GM23248 (cell line): Measurements from ENCODE around the gene APRT. TPM values are rescaled to one million over a fixed set of nuclear protein-coding genes. Genes with fewer than 3 reads are reported as not detected.

Experiments used
- DNase-seq: peaks from one replicate; pipeline ENCODE4 v3.0.0-alpha.2; 2015
- H2AFZ ChIP-seq: fragments of 200-600 bp; sonication (generic); 2 replicates; pipeline ENCODE4 v1.6.1; 2016; ENCODE audit warnings: antibody characterized with exemption
- H3F3A ChIP-seq: fragments of 200-600 bp; sonication (generic); 2 replicates; pipeline ENCODE4 v1.6.1; 2016; ENCODE audit warnings: mild to moderate bottlenecking, antibody characterized with exemption, mixed run types; ENCODE audit not compliant: insufficient read depth
- H3K27ac ChIP-seq: fragments of 200-600 bp; sonication (generic); 2 replicates; pipeline ENCODE4 v1.5.1; 2016; ENCODE audit warnings: mild to moderate bottlenecking
- H3K27me3 ChIP-seq: fragments of 200-600 bp; sonication (generic); replicated peaks from 2 replicates; pipeline ENCODE4 v1.6.1; 2016; ENCODE audit warnings: mild to moderate bottlenecking; ENCODE audit not compliant: insufficient read depth
- H3K36me3 ChIP-seq: fragments of 200-600 bp; sonication (generic); 2 replicates; pipeline ENCODE4 v1.6.1; 2016; ENCODE audit warnings: low read depth, mild to moderate bottlenecking
- H3K4me1 ChIP-seq: fragments of 200-600 bp; sonication (generic); 2 replicates; pipeline ENCODE4 v1.6.1; 2016; ENCODE audit warnings: mild to moderate bottlenecking; ENCODE audit not compliant: insufficient read depth
- H3K4me2 ChIP-seq: fragments of 200-600 bp; sonication (generic); one replicate; pipeline ENCODE4 v1.6.1; 2016; ENCODE audit warnings: mild to moderate bottlenecking; ENCODE audit not compliant: unreplicated experiment
- H3K4me3 ChIP-seq: fragments of 200-600 bp; sonication (generic); 2 replicates; pipeline ENCODE4 v1.5.1; 2016; ENCODE audit warnings: mild to moderate bottlenecking
- H3K79me2 ChIP-seq: fragments of 200-600 bp; sonication (generic); 2 replicates; pipeline ENCODE4 v1.6.1; 2016; ENCODE audit warnings: mild to moderate bottlenecking; ENCODE audit not compliant: insufficient read depth
- H3K9ac ChIP-seq: fragments of 200-600 bp; sonication (generic); 2 replicates; pipeline ENCODE4 v1.6.1; 2016; ENCODE audit warnings: mild to moderate bottlenecking
- H3K9me2 ChIP-seq: fragments of 200-600 bp; sonication (generic); 2 replicates; pipeline ENCODE4 v1.6.1; 2016; ENCODE audit warnings: mixed run types, mild to moderate bottlenecking, moderate library complexity; ENCODE audit not compliant: insufficient read depth
- H3K9me3 ChIP-seq: fragments of 200-600 bp; sonication (generic); one replicate; pipeline ENCODE4 v1.6.1; 2017; ENCODE audit warnings: low read depth
- H4K20me1 ChIP-seq: fragments of 200-600 bp; sonication (generic); 2 replicates; pipeline ENCODE4 v1.6.0; 2016; ENCODE audit not compliant: insufficient read depth
- EZH2 ChIP-seq: fragments of 200-600 bp; sonication (generic); IDR thresholded peaks from 2 replicates; pipeline ENCODE4 v1.6.1; 2018; ENCODE audit warnings: antibody characterized with exemption, mild to moderate bottlenecking; ENCODE audit not compliant: insufficient read depth, poor library complexity, severe bottlenecking
- EZH2phosphoT487 ChIP-seq: fragments of 200-600 bp; sonication (generic); IDR thresholded peaks from 2 replicates; pipeline ENCODE4 v1.6.1; 2018; ENCODE audit warnings: antibody characterized with exemption, moderate library complexity, mild to moderate bottlenecking, low read depth; ENCODE audit not compliant: insufficient read depth
- whole genome bisulfite sequencing, 2 experiments: methylation state at CpG; one replicate each; pipeline ENCODE4 v1.1.6; 2015 to 2017; ENCODE audit warnings: low lambda C conversion rate in 2 of 2, low coverage in 1 of 2; ENCODE audit errors: missing lambda C conversion rate in 2 of 2; 5-methylcytosine and 5-hydroxymethylcytosine counted together
- in situ Hi-C: fragments of 300-500 bp; cut with MboI; formaldehyde crosslinking; loops from 2 replicates; pipeline ENCODE4 v1.15.0; 2020
- polyA plus RNA-seq: library from polyadenylated mRNA; unstranded; fragments of >200 nt; fragmentation: Nextera tagmentation; extraction: Ambion mirVana; gene quantifications from 2 replicates; pipeline ENCODE4 v1.2.1, GENCODE V29; 2016
- total RNA-seq: library from RNA; depleted of rRNA; stranded (reverse); fragments of >200 nt; shearing (Covaris generic); gene quantifications from 2 replicates; pipeline ENCODE4 v1.2.3, GENCODE V29; 2014

APRT gene
- total and polyA plus RNA-seq, 2 experiments from 2014 or later = 150 to 224 TPM

GRCh38 chr16:88854306-88855111 is 42.8 kb upstream of the APRT start:
- TF ChIP-seq EZH2phosphoT487 = no peak
- no peak for TF ChIP-seq EZH2
- Histone ChIP-seq H4K20me1 (no peaks in the 10 kb centered on the region), H3K27ac (no peak overlapping the region), H3K4me1 (peaks cover 8% of the 10 kb centered on the region; the same call in 1 of the 2 replicates), H2AFZ (no peak overlapping the region), H3K9me3 (no peaks in the 10 kb centered on the region), H3K36me3 (no peaks in the 10 kb centered on the region), H3F3A (no peaks in the 10 kb centered on the region; the same call in 1 of the 2 replicates), H3K9me2 (no peaks in the 10 kb centered on the region), H3K4me3 (no peak overlapping the region), H3K79me2 (peaks cover 27% of the 10 kb centered on the region; the same call in 1 of the 2 replicates), H3K4me2 (no peak overlapping the region), H3K9ac (no peak overlapping the region), H3K27me3 (no peaks in the 10 kb centered on the region)
- WGBS, 2 experiments = 76 to 80% methylated on average over 18 to 20 of the region's 20 CpGs
- in situ Hi-C loops = no loop called here
- no peak for DNase-seq

DNA sequence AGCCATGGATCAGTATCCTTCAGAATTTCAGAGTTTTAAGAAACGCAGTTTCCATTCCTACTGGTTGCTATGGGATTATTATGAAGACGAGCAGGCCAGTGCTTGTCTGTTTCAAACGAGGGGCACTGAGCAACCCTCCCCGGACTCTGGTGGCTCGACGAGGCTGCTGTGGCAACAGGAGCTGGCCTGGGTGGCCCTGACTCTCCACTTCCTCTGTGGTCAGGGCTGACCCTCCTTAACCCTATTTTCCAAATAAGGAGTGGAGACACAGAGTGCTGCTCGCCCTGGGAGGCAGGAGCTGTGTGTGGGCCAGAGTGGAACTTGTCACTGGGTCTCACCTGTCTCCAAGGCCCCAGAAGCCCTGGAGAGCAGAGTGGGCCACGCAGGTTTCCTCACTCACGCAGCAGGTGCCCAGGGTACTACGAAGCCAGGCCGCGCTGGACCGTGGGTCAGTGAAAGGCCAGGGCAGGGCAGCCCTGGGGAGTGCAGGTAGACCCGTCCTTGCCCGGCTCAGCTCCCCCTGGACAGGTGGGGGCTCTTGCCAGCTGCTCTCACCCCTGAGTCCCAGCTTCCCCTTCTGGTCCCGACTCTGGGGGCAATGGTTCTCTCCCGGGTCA is 41.7 kb upstream of the APRT start:
- in situ Hi-C loops = no loop called here
- Histone ChIP-seq H3K36me3 (no peaks in the 10 kb centered on the region), H3K4me3 (no peak overlapping the region), H3K27ac (no peak overlapping the region), H3K9me2 (no peaks in the 10 kb centered on the region), H3K9me3 (no peaks in the 10 kb centered on the region), H3K4me1 (peaks cover 8% of the 10 kb centered on the region; the same call in 1 of the 2 replicates), H2AFZ (no peak overlapping the region), H4K20me1 (no peaks in the 10 kb centered on the region), H3K9ac (no peak overlapping the region), H3F3A (no peaks in the 10 kb centered on the region; the same call in 1 of the 2 replicates), H3K79me2 (peaks cover 21% of the 10 kb centered on the region; the same call in 1 of the 2 replicates), H3K4me2 (no peak overlapping the region), H3K27me3 (no peaks in the 10 kb centered on the region)
- TF ChIP-seq EZH2phosphoT487 = no peak
- WGBS, 2 experiments = 80 to 83% methylated on average over 17 of the region's 17 CpGs
- DNase-seq = no peak

- H4K20me1 ChIP-seq = no peaks in the 10 kb centered on the region
- 94 to 96% methylated on average over 19 of the region's 19 CpGs for WGBS, 2 experiments
- in situ Hi-C loops = no loop called here
Measured at GRCh38 chr16:88851616-88852015, 39.9 kb upstream of the APRT start.

DNA sequence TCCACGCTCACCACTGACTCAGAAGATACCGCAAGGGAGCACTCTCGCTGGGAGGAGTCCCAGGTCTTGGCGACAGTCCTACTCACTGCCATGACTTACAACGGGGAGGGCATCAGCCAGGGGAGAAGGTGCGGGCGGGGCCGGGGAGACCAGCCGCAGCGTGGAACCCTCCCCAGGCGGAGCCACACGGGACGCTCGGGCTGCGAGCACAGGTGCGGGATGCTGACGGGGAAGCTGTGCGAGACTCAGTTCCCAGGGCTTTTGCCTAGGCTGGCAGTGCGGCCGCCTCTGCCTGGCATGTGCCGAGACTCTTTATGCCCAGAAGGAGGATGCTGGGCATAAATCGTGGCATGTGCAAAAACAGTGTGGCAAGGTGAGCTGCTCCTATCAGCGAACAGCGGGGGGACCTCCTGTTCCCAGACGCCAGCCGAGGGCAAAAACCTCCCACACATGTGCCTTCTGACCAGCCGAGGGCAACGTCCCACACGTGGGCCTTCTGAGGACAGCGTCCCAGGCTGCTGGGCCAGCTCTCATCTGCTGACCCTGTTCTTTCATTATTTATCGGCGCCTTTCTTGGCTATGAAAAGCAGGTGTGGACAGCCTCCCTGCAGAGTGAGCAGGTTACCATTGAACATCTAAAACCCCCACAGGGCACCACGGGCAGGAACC is 38.9 kb upstream of the APRT start:
- Histone ChIP-seq H3F3A (no peaks in the 10 kb centered on the region; the same call in 1 of the 2 replicates), H3K79me2 (peaks cover 11% of the 10 kb centered on the region; the same call in 1 of the 2 replicates), H3K9me3 (no peaks in the 10 kb centered on the region), H3K4me1 (no peaks in the 10 kb centered on the region), H3K4me3 (no peak overlapping the region), H2AFZ (no peak overlapping the region), H3K9me2 (no peaks in the 10 kb centered on the region), H3K27me3 (no peaks in the 10 kb centered on the region), H3K9ac (no peak overlapping the region), H3K36me3 (no peaks in the 10 kb centered on the region), H3K27ac (no peak overlapping the region), H3K4me2 (no peak overlapping the region), H4K20me1 (no peaks in the 10 kb centered on the region)
- 94% methylated on average over 28 to 33 of the region's 33 CpGs for WGBS, 2 experiments
- no peak for TF ChIP-seq EZH2phosphoT487
- no peak for TF ChIP-seq EZH2
- DNase-seq = no peak
- in situ Hi-C loops = no loop called here

More at GRCh38 chr16:88851616-88852015, 39.9 kb upstream of the APRT start:
- Histone ChIP-seq H3K4me2 (no peak overlapping the region), H3F3A (no peaks in the 10 kb centered on the region; the same call in 1 of the 2 replicates), H3K9me3 (no peaks in the 10 kb centered on the region), H3K9me2 (no peaks in the 10 kb centered on the region), H3K36me3 (no peaks in the 10 kb centered on the region), H3K4me3 (no peak overlapping the region), H3K27ac (no peak overlapping the region), H3K4me1 (0 out of 2 replicates have a peak, but pooled peaks cover 3% of the 10 kb centered on the region), H2AFZ (no peak overlapping the region), H3K27me3 (no peaks in the 10 kb centered on the region), H3K9ac (no peak overlapping the region), H3K79me2 (peaks cover 17% of the 10 kb centered on the region; the same call in 1 of the 2 replicates)
- TF ChIP-seq EZH2 (no peak), EZH2phosphoT487 (no peak)
- DNase-seq = no peak
